Kidney tubule cell (primary cell): Measurements from ENCODE around the gene APOBEC3C.
"Not testable (repeated sequence)": the region's sequence is repeated elsewhere in the genome, so short reads cannot be mapped to it uniquely, and the experiment has no call there.

Experiments
- DNase-seq: peaks from one replicate; pipeline ENCODE4 v3.0.0-alpha.2; 2018; ENCODE audit warnings: low spot score

APOBEC3C gene

GRCh38 chr22:39013942-39014722 is at the start of gene APOBEC3C:
TSS of gene APOBEC3C (plus strand) at chr22:39014257. CDS start at chr22:39014363, 106 bp downstream.
- DNase-seq = peak; percentile 88

DNA sequence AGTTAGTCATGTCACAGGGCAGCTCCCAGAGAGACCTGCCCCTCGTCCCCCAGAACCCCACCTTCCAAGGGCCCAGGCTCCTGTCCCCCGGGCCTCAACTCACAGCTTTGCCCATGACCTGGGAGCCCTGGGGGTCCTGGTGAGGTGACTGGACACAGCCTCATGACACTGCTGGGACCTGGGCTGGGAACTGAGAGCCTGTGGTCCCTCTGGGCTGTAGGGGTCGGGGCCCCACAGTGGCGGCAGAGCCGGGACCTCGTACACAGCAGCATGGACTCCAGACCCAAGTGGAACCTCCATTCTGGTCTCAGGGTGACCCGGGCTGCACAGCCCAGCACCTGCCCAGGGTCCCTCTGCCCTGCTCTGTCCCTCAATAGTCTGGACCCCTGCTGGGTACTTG is 49.8 kb upstream of the APOBEC3C start:
- DNase-seq = no peak

DNA sequence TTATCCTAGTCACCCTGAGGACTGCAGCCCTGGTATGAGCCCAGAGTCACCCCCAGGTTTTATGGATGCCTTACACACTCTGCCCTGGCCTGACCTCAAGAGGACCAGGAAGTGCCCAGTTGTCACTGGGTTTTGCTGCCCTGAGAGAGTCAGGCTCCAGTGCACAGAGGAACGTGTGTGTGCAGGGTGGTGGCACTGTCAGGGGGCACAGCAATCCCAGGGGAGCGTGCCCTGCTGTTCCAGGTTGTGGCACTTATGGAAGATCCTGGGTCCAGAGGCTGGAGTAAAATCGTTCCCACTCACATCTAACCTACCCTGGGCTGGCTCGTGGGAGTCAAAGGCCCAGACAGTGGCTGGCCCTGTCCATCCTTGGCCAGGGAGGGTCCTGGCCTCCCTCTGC is 49.1 kb upstream of the APOBEC3C start:
- DNase-seq = peak; percentile 50

DNA sequence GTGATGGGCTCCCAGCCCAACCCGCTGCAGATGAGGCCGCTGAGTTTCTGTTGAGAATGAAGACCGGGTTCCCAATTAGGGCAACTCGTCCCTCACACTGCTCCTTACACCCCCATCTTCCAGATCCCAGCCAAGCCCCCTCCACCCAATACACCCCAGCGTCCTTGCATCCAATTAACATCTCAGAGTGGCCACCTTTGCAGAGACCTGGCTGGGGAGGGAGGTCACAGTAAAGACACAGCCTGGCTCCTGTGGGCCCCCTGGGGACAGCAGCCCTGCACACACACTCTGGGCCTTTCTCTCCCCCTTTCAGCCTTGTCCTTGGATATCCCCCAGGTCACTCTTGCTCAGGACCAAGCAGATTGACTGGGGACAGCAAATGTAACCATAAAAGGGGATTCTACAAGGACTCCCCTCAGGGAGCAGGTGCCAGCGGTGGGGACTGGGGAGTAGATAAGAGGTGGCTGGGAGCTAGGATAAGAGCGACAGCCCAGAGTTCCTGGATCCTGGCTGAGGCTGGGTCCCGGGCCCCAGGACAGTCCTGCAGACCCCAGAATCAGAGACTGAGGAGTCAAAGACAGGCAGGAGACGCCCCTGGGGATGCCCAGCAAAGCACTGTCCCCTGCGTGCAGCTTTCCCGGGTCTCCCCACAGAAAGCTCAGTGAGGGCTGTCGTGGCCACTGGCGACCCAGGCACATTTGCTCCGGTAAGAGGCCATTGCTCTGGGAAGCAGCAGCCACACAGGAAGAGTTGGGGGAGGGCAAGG is 48.3 kb upstream of the APOBEC3C start:
- no peak for DNase-seq

DNA sequence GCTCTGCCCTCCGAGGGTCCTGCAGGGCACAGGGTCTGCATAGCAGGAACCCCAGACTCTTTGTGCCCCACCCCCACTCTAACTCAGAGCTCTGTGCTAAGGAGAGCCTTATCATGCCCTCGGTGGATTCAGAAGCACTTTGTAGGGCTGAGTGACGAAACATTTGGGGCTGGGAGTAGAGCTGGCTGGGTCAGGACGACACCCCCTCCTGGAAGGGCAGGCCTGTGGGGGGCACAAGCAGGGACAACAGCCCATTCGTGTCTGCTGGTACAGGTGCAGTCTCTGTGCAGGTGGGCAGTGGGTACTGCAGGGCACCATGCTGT is 47.7 kb upstream of the APOBEC3C start:
- no peak for DNase-seq

DNA sequence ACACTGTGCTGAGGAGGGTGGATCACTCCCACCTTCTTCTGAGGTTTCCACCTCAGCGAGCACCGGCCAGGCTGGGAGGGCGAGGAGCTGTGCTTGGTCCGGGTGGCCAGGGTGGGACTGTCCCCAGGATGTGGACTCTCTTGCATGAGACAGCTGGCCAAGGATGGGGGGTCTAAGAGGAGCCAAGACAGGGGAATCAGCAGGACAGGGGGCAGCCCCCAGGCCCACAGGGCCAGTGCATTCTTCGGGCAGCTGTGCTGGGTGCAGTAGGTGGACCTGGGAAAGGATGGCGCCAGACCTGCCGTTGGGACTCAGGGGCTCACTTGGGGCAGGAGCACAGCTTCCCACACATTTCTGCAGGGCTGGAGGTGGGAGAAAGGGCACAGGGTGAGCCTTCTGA is 47.1 kb upstream of the APOBEC3C start:
- no peak for DNase-seq

- no peak for DNase-seq
Measured at GRCh38 chr22:38967451-38968450, 46.3 kb upstream of the APOBEC3C start.

DNA sequence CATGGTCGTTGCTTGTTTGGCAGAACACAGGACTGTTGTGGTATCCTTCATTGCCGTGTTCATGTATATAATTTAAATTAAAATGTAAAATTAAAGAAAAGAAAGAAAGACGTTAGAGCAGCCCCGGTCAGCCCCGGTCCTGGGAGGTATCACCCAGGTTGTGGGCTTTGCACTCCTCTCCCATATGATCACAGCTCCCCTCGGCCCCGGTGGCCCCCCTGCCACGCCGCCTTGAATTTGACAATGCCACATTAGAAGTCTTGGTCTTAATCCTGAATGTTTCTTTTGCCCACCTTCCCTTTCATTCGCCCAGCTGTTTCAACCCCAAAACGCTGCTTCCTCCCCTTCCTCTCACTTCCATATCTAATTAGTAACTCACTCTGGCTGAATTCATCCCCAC is 45.3 kb upstream of the APOBEC3C start:
- no peak for DNase-seq

- DNase-seq = no peak
Measured at GRCh38 chr22:38970551-38970950, 43.5 kb upstream of the APOBEC3C start.

DNA sequence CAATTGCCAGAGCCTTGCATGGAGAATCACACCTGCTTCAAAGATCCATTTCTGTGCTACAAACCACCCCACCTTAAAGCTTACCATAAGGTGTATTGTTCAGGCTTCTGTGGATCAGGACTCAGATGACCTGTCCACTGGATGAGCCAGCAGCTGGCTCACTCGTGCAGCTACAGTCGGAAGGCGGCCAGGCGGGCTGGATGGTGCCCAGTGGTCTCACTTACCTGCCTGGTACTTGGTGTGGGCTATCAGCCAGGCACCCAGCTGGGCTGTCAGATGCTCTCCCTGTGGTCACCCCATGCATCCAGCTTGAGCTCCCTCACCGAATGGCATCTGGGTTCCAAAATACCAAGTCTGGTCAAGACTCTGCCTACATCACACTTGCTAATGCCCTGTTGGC is 42.9 kb upstream of the APOBEC3C start:
- DNase-seq = no peak

DNA sequence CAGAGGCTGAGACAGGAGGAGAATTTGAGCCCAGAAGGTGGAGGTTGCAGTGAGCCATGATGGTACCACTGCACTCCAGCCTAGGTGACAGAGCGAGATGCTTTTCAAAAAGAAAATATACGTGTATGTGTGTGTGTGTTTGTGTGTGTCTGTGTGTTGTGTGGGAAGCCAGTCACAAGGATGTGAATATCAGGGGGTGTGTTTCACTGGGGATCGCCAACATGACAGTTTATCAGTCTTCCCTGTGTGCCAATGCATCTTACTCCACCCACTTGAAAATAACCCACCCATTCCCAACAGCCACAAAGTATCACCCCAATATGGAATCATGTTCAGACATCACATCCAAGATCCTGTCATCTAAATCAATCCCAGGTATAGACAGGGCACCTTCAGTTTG is 42.3 kb upstream of the APOBEC3C start:
- DNase-seq = no peak

- no peak for DNase-seq
Measured at GRCh38 chr22:38972558-38972957, 41.5 kb upstream of the APOBEC3C start.

DNA sequence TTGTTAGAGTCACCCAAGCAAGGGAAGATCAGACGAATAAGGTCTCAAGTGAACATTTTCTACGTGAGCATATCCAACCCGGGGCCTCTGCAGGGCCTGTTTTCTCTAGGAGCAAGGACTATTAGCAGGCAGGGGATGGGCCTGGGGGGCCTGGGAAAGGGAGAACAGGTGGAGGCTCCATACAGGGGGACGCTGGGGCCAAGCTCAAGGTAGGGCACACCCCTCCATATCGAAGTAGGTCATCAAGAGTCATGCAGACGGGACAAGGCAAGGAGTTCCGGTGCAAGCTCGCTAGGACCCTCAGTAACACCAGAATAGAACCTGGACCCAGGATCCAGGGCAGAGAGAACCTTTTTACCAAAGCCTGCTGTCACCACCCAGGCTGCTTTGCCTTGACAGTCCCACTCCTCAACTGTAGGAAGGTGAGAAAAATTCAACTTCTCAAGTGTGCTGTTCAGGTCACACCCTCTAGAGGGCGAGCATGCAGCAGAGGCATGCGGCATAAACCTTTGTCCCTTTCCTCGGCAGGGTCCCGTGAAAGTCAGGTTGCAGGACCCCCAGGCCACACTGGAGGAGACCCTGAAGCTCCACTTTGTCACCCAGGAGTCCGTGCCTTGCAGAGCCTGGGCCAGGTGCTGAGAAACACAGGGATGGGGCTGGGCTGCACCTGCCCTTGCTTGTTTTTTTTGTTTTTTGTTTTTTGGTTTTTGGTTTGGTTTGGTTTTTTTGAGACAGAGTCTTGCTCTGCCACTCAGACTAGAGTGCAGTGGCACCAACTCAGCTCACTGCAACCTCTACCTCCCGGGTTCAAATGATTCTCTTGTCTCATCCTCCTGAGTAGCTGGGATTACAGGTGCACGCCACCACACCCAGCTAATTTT is 40.5 kb upstream of the APOBEC3C start:
- DNase-seq = peak; percentile 34

DNA sequence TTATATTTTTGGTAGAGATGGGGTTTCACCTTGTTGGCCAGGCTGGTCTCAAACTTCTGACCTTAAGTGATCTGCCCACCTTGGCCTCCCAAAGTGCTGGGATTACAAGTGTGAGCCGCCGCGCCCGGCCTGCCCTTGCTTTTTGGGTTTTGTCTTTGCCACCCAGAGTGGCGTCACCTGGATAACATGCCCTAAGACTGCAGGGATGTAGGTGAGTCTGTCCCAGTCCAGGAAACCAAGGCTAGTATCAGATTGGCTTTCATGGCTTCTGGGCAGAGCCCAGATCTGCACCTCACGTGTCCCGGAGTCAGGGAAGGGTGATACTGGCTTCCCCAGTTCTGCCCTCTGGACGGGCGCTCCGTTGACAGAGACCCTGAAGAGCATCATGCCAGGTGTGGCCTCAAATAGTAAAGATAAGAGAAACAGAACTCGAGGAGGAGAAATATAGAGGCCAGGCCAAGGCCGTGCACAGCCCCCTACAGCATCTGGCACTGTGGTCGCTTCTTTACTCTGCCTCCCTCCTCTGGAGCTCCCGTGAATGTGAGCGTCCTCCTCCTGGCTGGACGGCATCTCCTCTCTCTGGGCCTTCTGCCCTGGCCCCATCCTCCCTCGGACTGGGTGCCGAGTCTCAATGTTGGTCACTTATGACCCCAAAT is 39.8 kb upstream of the APOBEC3C start:
- no peak for DNase-seq

DNA sequence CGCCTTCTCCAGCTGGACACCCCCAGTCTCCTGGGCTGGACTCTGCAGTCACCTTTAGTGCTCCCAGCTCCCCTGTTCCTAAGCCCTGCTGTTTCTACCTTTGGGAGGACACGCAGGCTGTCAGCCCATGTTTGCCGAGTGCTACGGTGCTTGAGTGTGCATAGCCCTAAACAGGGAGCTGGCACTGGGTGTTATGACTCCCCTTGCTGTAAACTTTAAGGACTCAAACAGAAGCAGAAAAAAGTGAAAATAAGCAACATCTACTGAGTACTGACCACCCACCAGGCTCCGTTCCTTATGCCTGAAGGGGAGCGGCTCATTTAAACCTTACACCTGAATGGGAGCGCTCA is 39.3 kb upstream of the APOBEC3C start:
- DNase-seq = no peak

GRCh38 chr22:38977289-38977688 is 36.8 kb upstream of the APOBEC3C start:
- DNase-seq = not testable (repeated sequence)

DNA sequence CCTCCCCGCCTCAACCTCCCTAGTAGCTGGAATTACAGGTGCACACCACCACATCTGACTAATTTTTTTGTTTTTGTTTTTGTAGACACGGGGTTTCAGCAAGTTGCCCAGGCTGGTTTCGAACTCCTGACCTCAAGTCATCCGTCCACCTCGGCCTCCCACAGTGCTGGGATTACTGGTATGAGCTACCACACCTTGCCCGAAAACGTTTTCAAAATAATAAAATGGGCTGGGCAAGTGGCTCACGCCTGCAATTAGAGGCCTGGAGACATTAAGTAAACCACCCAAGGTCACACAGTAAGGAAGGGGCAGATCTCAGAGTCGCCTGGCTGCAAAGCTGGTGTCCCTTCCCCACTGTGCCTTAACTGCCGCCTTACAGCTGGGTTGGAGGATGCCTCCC is 33.5 kb upstream of the APOBEC3C start:
- not testable (repeated sequence) for DNase-seq

DNA sequence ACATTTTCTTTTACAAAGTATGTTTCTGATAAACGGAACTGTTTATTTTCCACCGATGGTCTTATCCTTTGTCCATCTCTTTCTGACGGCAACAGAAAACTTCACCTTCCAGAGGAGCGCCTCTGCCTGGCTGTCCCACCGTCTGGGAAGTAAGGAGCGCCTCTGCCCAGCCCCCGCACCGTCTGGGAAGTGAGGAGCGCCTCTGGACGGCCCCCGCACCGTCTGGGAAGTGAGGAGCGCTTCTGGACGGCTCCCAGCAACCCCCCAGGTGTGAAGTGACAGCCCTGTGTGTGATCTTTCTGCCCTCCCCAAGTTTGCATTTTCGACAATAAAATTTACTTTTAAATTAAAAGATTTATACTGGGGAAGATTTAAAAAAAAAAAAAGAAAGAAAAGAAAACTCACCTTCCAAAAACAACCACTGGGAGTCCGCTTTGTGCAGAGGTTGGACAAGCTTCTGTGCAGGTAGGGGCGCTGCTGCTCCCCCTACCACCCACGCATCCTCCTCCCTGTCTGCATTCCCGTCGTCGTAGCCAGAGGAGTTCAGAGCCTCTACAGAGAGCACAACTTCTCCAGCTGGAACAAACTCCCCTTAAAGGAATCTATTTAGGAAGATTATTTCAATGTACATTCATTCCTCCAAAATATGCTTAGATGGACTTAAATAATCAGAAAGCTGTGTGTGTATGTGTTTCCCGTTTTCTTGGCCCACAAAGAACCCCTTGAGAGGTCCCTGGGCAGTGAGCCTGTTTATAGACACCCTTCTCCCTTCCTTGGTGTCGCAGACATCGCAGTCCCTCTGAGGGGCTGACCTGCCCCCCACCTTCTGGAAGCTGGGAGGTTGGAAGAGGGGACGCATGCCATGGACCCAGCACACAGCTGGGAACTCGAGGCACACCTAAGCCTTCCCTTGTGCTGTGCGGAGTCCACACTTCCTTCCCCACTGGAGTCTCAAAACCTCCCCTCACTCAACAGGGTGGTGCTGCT is 32.8 kb upstream of the APOBEC3C start:
- DNase-seq = peak; percentile 82
